K562 (cell line): ENCODE measurements around the gene KLRC3. TPM values are rescaled to one million over a fixed set of nuclear protein-coding genes. Genes with fewer than 3 reads are reported as not detected.

Experiments
- LARP7 ChIP-seq: fragments of 450-650 bp; IDR thresholded peaks from 2 replicates; pipeline ENCODE4 v1.6.1; 2016
- NR4A1 ChIP-seq, 2 experiments: fragments of 250-450 bp in 1 of 2; fragments of 450-650 bp in 1 of 2; sonication (Bioruptor Pico) in 1 of 2; IDR thresholded peaks; 2 replicates each; pipeline versions ENCODE4 v1.4.0 to v1.6.1; 2016 to 2020; ENCODE audit warnings: mild to moderate bottlenecking in 2 of 2, missing compliant biosample characterization in 1 of 2, missing genetic modification characterization in 1 of 2, moderate library complexity in 1 of 2
- PML ChIP-seq: IDR thresholded peaks from 2 replicates; pipeline ENCODE4 v1.6.1; 2012; ENCODE audit warnings: low read length, inconsistent platforms
- SIRT6 ChIP-seq: IDR thresholded peaks from one replicate; pipeline ENCODE4 v1.6.1; 2012; ENCODE audit warnings: low read depth, mild to moderate bottlenecking, control low read depth, inconsistent platforms, low read length, moderate library complexity
- TCF7 ChIP-seq: sonication (generic); IDR thresholded peaks from 2 replicates; pipeline ENCODE4 v1.6.1; 2016; ENCODE audit warnings: antibody characterized with exemption, borderline replicate concordance
- TRIM28 ChIP-seq: fragments of 450-650 bp; IDR thresholded peaks from 2 replicates; pipeline ENCODE4 v1.6.1; 2017
- polyA plus RNA-seq, 8 experiments: library from polyadenylated mRNA; depleted of rRNA in 4 of 8; stranded (reverse) in 5 of 8; unstranded in 3 of 8; fragments of >200 nt; fragmentation: Nextera tagmentation in 2 of 8; fragmentation: Illumina TruSeq in 1 of 8; extraction: Ambion mirVana in 2 of 8; extraction: Trizol in 1 of 8; gene quantifications; 2 replicates each; pipeline versions ENCODE4 v1.2.1 to v1.2.3, GENCODE V29; 2011 to 2014; ENCODE audit warnings: inconsistent platforms in 1 of 8, missing spikeins in 1 of 8
- total RNA-seq, 7 experiments: library from RNA; depleted of rRNA in 6 of 7; stranded (reverse); fragments of >200 nt in 6 of 7; fragmentation: Illumina TruSeq in 2 of 7; extraction: Trizol in 2 of 7; gene quantifications; 2 replicates each; pipeline versions ENCODE4 v1.2.1 to v1.2.3, GENCODE V29; 2011 to 2021; ENCODE audit warnings: low replicate concordance in 1 of 7
- TF ChIP-seq, protein P1 (sequence below), 2 experiments: IDR thresholded peaks; 2 replicates each; pipeline ENCODE4 v1.6.1; 2012; ENCODE audit warnings: improper control_type of control experiment in 2 of 2, low read depth in 2 of 2, low read length in 2 of 2, borderline replicate concordance in 1 of 2
- TF ChIP-seq, protein P2 (sequence below), 3 experiments: fragments of 200-800 bp in 1 of 3; fragments of 250-450 bp in 1 of 3; fragments of 450-650 bp in 1 of 3; sonication (Bioruptor Pico) in 1 of 3; sonication (Bioruptor generic) in 1 of 3; formaldehyde crosslinking in 1 of 3; IDR thresholded peaks; 2 replicates each; pipeline versions ENCODE4 v1.6.1 to v1.8.0; 2016 to 2022; ENCODE audit warnings: mild to moderate bottlenecking in 2 of 3, missing genetic modification characterization in 2 of 3, missing compliant biosample characterization in 1 of 3, moderate library complexity in 1 of 3
- TF ChIP-seq, protein P3 (sequence below): sonication (generic); formaldehyde crosslinking; IDR thresholded peaks from 2 replicates; pipeline ENCODE4 v1.8.0; 2022; ENCODE audit warnings: mild to moderate bottlenecking, missing genetic modification reagents
- TF ChIP-seq, protein P4 (sequence below), 2 experiments: IDR thresholded peaks in 1 of 2; conservative IDR thresholded peaks in 1 of 2; 2 replicates each; pipeline ENCODE4 v1.6.1; 2016; ENCODE audit warnings: low read depth in 2 of 2, mild to moderate bottlenecking in 1 of 2, missing compliant biosample characterization in 1 of 2, missing genetic modification characterization in 1 of 2, moderate library complexity in 1 of 2
- TF ChIP-seq, protein P5 (sequence below), 2 experiments: fragments of 450-650 bp; conservative IDR thresholded peaks; 2 replicates each; pipeline ENCODE4 v1.6.1; 2017; ENCODE audit warnings: mild to moderate bottlenecking in 2 of 2, moderate library complexity in 2 of 2

KLRC3 gene
- total and polyA plus RNA-seq, 9 of the 15 experiments (the other 6 are each of a cell fraction or from before 2014, with no cell fraction given): 0.09 to 0.32 (median 0.18) TPM; not detected in 5

DNA sequence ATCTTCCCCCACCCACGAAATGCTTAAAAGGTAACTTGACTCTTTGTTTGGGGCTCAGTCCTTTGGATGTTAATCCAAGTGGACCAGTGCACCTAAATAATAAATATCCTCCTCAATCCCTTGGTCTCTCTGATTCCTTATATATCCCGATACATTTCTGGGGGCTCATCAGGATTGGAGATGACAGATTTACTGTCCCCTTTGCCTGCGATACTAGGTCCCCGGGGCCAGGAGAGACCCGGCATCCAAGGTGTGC is 56.8 kb downstream of the KLRC3 start (continued):
- TF ChIP-seq, protein P1, sequence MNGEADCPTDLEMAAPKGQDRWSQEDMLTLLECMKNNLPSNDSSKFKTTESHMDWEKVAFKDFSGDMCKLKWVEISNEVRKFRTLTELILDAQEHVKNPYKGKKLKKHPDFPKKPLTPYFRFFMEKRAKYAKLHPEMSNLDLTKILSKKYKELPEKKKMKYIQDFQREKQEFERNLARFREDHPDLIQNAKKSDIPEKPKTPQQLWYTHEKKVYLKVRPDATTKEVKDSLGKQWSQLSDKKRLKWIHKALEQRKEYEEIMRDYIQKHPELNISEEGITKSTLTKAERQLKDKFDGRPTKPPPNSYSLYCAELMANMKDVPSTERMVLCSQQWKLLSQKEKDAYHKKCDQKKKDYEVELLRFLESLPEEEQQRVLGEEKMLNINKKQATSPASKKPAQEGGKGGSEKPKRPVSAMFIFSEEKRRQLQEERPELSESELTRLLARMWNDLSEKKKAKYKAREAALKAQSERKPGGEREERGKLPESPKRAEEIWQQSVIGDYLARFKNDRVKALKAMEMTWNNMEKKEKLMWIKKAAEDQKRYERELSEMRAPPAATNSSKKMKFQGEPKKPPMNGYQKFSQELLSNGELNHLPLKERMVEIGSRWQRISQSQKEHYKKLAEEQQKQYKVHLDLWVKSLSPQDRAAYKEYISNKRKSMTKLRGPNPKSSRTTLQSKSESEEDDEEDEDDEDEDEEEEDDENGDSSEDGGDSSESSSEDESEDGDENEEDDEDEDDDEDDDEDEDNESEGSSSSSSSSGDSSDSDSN (IDR thresholded peaks at IDR 0.05; ENCODE audit: borderline replicate concordance in 1 of 2, low read depth in 2 of 2, low read length in 2 of 2): 0 out of 4 replicates have a peak, but pooled peaks of 1 of the 2 experiments have one; percentile 20
- TF ChIP-seq, protein P2, sequence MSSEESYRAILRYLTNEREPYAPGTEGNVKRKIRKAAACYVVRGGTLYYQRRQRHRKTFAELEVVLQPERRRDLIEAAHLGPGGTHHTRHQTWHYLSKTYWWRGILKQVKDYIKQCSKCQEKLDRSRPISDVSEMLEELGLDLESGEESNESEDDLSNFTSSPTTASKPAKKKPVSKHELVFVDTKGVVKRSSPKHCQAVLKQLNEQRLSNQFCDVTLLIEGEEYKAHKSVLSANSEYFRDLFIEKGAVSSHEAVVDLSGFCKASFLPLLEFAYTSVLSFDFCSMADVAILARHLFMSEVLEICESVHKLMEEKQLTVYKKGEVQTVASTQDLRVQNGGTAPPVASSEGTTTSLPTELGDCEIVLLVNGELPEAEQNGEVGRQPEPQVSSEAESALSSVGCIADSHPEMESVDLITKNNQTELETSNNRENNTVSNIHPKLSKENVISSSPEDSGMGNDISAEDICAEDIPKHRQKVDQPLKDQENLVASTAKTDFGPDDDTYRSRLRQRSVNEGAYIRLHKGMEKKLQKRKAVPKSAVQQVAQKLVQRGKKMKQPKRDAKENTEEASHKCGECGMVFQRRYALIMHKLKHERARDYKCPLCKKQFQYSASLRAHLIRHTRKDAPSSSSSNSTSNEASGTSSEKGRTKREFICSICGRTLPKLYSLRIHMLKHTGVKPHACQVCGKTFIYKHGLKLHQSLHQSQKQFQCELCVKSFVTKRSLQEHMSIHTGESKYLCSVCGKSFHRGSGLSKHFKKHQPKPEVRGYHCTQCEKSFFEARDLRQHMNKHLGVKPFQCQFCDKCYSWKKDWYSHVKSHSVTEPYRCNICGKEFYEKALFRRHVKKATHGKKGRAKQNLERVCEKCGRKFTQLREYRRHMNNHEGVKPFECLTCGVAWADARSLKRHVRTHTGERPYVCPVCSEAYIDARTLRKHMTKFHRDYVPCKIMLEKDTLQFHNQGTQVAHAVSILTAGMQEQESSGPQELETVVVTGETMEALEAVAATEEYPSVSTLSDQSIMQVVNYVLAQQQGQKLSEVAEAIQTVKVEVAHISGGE (CRISPR knock-in tag; IDR thresholded peaks at IDR 0.05): 0 out of 6 replicates have a peak, but pooled peaks of 1 of the 3 experiments have one; percentile 1
- TF ChIP-seq TRIM28 (no peak), PML (peak; percentile 13; the same call in 1 of the 2 replicates), NR4A1 (CRISPR knock-in tag; IDR thresholded peaks at IDR 0.05) (no peak), NR4A1 (tag; IDR thresholded peaks at IDR 0.05) (no peak), LARP7 (no peak), TCF7 (no peak), SIRT6 (no peak)
- TF ChIP-seq, protein P3, sequence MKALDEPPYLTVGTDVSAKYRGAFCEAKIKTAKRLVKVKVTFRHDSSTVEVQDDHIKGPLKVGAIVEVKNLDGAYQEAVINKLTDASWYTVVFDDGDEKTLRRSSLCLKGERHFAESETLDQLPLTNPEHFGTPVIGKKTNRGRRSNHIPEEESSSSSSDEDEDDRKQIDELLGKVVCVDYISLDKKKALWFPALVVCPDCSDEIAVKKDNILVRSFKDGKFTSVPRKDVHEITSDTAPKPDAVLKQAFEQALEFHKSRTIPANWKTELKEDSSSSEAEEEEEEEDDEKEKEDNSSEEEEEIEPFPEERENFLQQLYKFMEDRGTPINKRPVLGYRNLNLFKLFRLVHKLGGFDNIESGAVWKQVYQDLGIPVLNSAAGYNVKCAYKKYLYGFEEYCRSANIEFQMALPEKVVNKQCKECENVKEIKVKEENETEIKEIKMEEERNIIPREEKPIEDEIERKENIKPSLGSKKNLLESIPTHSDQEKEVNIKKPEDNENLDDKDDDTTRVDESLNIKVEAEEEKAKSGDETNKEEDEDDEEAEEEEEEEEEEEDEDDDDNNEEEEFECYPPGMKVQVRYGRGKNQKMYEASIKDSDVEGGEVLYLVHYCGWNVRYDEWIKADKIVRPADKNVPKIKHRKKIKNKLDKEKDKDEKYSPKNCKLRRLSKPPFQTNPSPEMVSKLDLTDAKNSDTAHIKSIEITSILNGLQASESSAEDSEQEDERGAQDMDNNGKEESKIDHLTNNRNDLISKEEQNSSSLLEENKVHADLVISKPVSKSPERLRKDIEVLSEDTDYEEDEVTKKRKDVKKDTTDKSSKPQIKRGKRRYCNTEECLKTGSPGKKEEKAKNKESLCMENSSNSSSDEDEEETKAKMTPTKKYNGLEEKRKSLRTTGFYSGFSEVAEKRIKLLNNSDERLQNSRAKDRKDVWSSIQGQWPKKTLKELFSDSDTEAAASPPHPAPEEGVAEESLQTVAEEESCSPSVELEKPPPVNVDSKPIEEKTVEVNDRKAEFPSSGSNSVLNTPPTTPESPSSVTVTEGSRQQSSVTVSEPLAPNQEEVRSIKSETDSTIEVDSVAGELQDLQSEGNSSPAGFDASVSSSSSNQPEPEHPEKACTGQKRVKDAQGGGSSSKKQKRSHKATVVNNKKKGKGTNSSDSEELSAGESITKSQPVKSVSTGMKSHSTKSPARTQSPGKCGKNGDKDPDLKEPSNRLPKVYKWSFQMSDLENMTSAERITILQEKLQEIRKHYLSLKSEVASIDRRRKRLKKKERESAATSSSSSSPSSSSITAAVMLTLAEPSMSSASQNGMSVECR (CRISPR knock-in tag): no peak
- TF ChIP-seq, protein P4, sequence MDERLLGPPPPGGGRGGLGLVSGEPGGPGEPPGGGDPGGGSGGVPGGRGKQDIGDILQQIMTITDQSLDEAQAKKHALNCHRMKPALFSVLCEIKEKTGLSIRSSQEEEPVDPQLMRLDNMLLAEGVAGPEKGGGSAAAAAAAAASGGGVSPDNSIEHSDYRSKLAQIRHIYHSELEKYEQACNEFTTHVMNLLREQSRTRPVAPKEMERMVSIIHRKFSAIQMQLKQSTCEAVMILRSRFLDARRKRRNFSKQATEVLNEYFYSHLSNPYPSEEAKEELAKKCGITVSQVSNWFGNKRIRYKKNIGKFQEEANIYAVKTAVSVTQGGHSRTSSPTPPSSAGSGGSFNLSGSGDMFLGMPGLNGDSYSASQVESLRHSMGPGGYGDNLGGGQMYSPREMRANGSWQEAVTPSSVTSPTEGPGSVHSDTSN (CRISPR knock-in tag; IDR thresholded peaks at IDR 0.05; ENCODE audit: low read depth): no peak
- TF ChIP-seq, protein P4 (tag; conservative IDR thresholded peaks at IDR 0.05; ENCODE audit: low read depth): 0 out of 2 replicates have a peak, but pooled peaks have one; percentile 53
- TF ChIP-seq, protein P5, sequence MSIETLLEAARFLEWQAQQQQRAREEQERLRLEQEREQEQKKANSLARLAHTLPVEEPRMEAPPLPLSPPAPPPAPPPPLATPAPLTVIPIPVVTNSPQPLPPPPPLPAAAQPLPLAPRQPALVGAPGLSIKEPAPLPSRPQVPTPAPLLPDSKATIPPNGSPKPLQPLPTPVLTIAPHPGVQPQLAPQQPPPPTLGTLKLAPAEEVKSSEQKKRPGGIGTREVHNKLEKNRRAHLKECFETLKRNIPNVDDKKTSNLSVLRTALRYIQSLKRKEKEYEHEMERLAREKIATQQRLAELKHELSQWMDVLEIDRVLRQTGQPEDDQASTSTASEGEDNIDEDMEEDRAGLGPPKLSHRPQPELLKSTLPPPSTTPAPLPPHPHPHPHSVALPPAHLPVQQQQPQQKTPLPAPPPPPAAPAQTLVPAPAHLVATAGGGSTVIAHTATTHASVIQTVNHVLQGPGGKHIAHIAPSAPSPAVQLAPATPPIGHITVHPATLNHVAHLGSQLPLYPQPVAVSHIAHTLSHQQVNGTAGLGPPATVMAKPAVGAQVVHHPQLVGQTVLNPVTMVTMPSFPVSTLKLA (conservative IDR thresholded peaks at IDR 0.05): 0 out of 4 replicates have a peak, but pooled peaks of 1 of the 2 experiments have one; percentile 8
